Esophagus muscularis mucosa (tissue), 4 donors: Measurements from ENCODE around the gene MMP15.

Experiments
- CTCF ChIP-seq, 3 experiments: fragments of 200-600 bp in 2 of 3; fragments of 450-650 bp in 1 of 3; sonication (generic) in 2 of 3; IDR thresholded peaks; one replicate each; pipeline ENCODE4 v1.5.1; 2017 to 2019; ENCODE audit warnings: antibody characterized with exemption in 3 of 3, mild to moderate bottlenecking in 2 of 3, moderate library complexity in 1 of 3
- EP300 ChIP-seq: sonication (generic); formaldehyde crosslinking; IDR thresholded peaks from one replicate; pipeline ENCODE4 v1.6.1; 2017; ENCODE audit warnings: antibody characterized with exemption
- POLR2A ChIP-seq: fragments of 450-650 bp; IDR thresholded peaks from one replicate; pipeline ENCODE4 v1.6.1; 2017; ENCODE audit warnings: antibody characterized with exemption, moderate library complexity, mild to moderate bottlenecking, low read depth

- no peak for TF ChIP-seq POLR2A
- TF ChIP-seq CTCF (IDR thresholded peaks at IDR 0.05), result no peak
- TF ChIP-seq EP300, result no peak
Measured at GRCh38 chr16:58053682-58054005, 28.1 kb downstream of the MMP15 start.
